ENCODE measurements around the gene CSNK1A1.

CSNK1A1 gene

DNA sequence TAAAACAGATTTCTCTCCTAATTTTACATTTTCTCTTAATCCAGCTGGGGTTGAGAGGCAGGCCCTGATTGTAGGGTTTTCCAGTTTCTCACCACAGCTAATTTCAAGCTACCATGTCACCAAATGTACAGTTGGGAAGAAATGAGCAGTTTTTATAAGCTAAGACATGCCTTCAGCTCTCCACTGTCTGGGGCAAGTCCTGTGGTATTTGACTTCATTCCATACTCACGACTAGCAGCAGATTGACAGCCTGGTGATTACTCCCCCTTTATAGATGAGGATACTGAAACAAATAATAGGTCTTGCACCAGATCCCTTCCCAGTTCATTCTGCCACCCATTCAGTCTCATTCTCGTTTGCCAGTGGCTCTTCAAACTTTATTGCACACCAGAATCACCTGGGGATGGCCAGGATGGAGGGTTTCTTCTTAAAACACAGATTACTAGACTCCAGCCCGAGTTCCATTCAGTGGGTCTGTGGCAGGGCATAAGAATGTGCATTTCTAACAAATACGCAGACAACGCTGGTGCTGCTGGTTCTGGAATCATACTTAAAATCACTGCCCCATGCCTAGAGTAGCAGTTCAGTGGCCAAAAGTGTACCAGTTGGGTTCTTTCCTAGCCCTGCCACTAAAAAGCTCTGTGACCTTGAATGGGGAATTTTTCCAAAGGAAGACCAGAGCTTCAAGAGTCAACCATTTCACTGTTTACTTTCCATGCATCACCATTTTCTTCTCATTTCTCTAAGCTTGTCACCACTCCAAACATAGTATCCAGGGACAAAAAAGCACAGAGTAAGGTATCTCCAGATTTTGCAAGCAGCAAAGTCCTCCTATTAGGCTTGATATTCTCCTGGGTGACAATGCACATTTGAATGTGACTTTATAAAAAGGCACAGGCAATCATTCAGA, 64.3 kb downstream of the CSNK1A1 start:
- FAIRE-seq (no peak), DNase-seq (ENCODE audit: insufficient read length, low spot score) (no peak)
- TF ChIP-seq POU2F2 (IDR thresholded peaks at IDR 0.05; ENCODE audit: low read depth, low read length) (no peak), PAX5 (IDR thresholded peaks at IDR 0.05; ENCODE audit: insufficient read depth, low read length, severe bottlenecking) (no peak), POLR2A (IDR thresholded peaks at IDR 0.05; ENCODE audit: low read depth, low read length) (no peak), SPI1 (IDR thresholded peaks at IDR 0.05; ENCODE audit: low read depth, low read length) (no peak), POLR2AphosphoS5 (IDR thresholded peaks at IDR 0.05; ENCODE audit: low read depth, low read length) (no peak), TAF1 (IDR thresholded peaks at IDR 0.05; ENCODE audit: low read depth, low read length) (no peak)

DNA sequence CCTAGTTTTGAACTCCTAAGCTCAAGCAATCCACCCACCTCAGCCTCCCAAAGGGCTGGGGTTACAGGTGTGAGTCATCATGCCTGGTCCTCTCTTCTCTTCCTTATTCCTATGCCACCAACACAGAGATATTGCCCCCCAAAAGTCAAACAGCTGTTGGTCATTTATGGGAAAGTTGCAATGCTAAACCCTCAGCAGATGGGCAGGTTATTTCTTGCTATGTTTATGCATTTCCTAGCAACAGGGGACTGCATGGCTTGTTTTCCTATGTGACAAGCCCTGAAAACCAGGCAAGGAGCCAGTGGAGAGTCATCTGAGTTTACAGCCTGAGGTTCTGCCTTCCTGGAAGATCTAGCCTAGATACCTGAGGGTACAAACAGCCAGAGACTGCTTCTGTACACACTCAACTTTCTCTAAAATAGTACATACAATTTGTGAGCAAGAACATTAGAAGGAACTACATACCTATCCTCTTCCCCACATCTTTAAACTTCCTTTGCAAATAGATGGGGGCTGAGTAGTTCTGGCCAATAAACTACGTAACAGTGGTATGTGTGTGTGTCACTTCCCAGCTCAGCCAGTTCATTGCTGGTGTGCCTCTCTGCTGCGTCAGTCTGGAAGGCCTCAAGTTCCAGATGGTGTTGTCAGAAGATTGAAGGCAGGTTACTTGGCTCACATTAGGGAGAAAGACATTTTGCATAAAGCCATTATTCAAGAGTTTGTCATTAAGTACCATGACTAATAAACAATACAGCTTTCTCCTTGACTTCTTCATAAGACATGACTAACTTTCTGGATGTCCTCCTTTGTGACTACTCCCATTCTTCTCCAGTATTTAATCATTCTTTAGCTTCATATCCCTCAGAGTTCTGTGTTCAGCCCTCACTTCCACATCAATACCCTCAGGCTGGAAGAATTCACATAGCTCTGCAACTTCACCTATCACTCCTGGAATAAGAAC, 65.3 kb downstream of the CSNK1A1 start:
- DNase-seq (ENCODE audit: insufficient read length, low spot score) (no peak), FAIRE-seq (no peak)
- TF ChIP-seq SPI1 (IDR thresholded peaks at IDR 0.05; ENCODE audit: low read depth, low read length) (no peak), POU2F2 (IDR thresholded peaks at IDR 0.05; ENCODE audit: low read depth, low read length) (no peak), POLR2AphosphoS5 (IDR thresholded peaks at IDR 0.05; ENCODE audit: low read depth, low read length) (no peak), TAF1 (IDR thresholded peaks at IDR 0.05; ENCODE audit: low read depth, low read length) (no peak), POLR2A (IDR thresholded peaks at IDR 0.05; ENCODE audit: low read depth, low read length) (no peak)

DNA sequence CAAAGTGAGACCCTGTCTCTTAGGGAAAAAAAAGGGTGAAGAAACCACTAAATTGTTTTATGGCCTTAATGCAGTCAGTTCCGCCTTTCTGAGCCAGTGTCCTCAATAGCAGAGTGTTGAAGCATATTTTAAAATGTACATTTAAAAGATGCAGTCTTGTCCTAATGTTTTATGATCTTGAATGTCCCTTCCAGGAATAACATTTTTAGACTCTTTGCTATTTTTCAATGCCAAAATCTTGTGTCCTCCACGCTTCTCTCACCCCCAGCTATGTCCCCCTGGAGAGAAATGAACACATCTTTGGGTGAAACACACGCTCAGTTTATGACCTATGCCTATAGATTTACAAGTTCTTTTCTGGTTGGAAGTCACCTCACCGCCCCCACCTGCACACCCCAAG, 69.8 kb downstream of the CSNK1A1 start:
- TF ChIP-seq POLR2AphosphoS5 (IDR thresholded peaks at IDR 0.05; ENCODE audit: low read depth, low read length) (no peak), SPI1 (IDR thresholded peaks at IDR 0.05; ENCODE audit: low read depth, low read length) (no peak), POU2F2 (IDR thresholded peaks at IDR 0.05; ENCODE audit: low read depth, low read length) (no peak), PAX5 (IDR thresholded peaks at IDR 0.05; ENCODE audit: insufficient read depth, low read length, severe bottlenecking) (no peak), TAF1 (IDR thresholded peaks at IDR 0.05; ENCODE audit: low read depth, low read length) (no peak), POLR2A (IDR thresholded peaks at IDR 0.05; ENCODE audit: low read depth, low read length) (no peak)
- FAIRE-seq: no peak

DNA sequence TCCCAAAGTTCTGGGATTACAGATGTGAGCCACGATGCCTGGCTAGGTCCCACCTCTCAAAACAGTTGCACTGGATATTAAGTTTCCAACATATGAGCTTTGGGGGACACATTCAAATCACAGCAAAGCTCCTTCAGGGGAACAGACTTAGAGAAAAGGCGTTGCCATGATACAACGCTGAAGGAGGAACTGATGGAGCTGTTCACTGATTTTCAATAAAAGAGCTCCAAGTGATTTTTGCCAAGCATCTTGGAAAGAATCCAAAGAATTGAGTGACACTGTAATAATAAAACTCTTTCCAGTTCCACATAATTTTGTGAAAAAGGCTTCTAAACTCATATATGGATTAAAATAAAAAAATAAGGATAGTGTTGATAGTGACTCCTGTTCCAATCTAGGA, 72.5 kb downstream of the CSNK1A1 start:
- no peak for FAIRE-seq
- no peak for TF ChIP-seq POLR2AphosphoS5 (IDR thresholded peaks at IDR 0.05; ENCODE audit: low read depth, low read length)
- no peak for TF ChIP-seq PAX5 (IDR thresholded peaks at IDR 0.05; ENCODE audit: insufficient read depth, low read length, severe bottlenecking)
- TF ChIP-seq POU2F2 (IDR thresholded peaks at IDR 0.05; ENCODE audit: low read depth, low read length): no peak
- no peak for TF ChIP-seq TAF1 (IDR thresholded peaks at IDR 0.05; ENCODE audit: low read depth, low read length)
- TF ChIP-seq POLR2A (IDR thresholded peaks at IDR 0.05; ENCODE audit: low read depth, low read length): no peak
- no peak for TF ChIP-seq SPI1 (IDR thresholded peaks at IDR 0.05; ENCODE audit: low read depth, low read length)
- DNase-seq (ENCODE audit: insufficient read length, low spot score): no peak

More for the DNA sequence above, 69.8 kb downstream of the CSNK1A1 start:
- no peak for DNase-seq (ENCODE audit: insufficient read length, low spot score)

DNA sequence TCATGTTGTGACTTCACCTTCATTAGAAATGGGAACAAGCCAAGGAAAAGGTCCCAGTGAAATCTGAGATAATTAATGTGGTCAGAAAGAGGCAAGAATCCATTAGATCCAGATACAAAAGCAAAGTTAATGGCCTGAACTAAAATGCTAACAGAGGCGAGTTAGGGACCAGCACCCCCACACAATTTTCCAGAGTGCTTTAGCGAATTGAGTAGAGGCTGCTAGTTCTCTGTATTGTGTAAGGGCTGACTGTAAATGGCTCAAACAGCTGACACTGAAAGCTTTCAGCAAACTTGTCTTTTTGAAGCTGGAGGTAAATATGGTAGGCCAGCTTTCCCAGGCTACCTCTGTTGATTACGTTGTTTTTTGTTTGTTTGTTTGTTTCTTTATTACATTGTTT, 75.5 kb downstream of the CSNK1A1 start:
- no peak for DNase-seq (ENCODE audit: insufficient read length, low spot score)
- TF ChIP-seq SPI1 (IDR thresholded peaks at IDR 0.05; ENCODE audit: low read depth, low read length) (no peak), POLR2AphosphoS5 (IDR thresholded peaks at IDR 0.05; ENCODE audit: low read depth, low read length) (no peak), POU2F2 (IDR thresholded peaks at IDR 0.05; ENCODE audit: low read depth, low read length) (no peak), TAF1 (IDR thresholded peaks at IDR 0.05; ENCODE audit: low read depth, low read length) (no peak), POLR2A (IDR thresholded peaks at IDR 0.05; ENCODE audit: low read depth, low read length) (no peak), PAX5 (IDR thresholded peaks at IDR 0.05; ENCODE audit: insufficient read depth, low read length, severe bottlenecking) (no peak)
- FAIRE-seq: no peak

DNA sequence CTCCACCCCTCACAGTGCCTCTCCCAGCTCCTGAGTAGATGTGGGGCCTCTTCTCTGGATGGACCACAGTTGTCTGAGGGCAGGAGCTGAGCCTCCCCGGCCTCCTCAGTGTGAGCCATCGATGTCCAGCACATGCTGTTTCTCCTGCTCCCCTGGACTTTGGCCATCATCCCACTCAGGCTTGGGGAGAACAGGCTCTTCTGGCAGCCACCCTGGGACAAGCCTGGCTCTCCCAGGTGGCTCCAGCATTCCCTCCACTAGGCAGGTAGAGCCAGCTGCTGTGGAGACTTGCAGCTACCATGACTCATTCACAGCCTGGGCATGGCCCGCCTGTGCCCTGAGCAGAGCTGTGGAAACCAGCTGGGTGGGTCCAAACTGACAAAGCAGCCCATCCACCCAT, 77.0 kb downstream of the CSNK1A1 start:
- no peak for FAIRE-seq
- DNase-seq (ENCODE audit: insufficient read length, low spot score): no peak
- TF ChIP-seq POLR2AphosphoS5 (IDR thresholded peaks at IDR 0.05; ENCODE audit: low read depth, low read length) (no peak), POLR2A (IDR thresholded peaks at IDR 0.05; ENCODE audit: low read depth, low read length) (no peak), PAX5 (IDR thresholded peaks at IDR 0.05; ENCODE audit: insufficient read depth, low read length, severe bottlenecking) (no peak), SPI1 (IDR thresholded peaks at IDR 0.05; ENCODE audit: low read depth, low read length) (no peak), POU2F2 (IDR thresholded peaks at IDR 0.05; ENCODE audit: low read depth, low read length) (no peak), TAF1 (IDR thresholded peaks at IDR 0.05; ENCODE audit: low read depth, low read length) (no peak)

DNA sequence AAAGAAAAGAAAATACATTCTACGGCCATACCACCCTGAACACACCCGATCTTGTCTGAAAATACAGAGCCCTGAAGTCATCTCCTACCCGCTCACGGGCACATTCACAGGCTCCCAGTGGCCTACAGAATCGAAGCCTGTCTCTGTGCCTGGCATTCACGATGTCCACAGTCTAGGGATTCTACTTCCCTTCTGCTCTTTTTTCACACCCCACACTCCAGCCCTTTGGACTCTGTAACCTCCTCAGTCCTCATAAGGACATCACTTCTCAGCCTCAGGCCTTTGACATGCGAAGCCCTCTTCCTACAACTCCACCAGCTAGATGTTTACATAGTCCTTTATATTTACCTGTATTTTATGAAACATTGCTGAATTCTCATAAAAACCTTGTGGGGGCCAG, 77.8 kb downstream of the CSNK1A1 start:
- TF ChIP-seq POLR2AphosphoS5 (IDR thresholded peaks at IDR 0.05; ENCODE audit: low read depth, low read length) (no peak), PAX5 (IDR thresholded peaks at IDR 0.05; ENCODE audit: insufficient read depth, low read length, severe bottlenecking) (no peak), POLR2A (IDR thresholded peaks at IDR 0.05; ENCODE audit: low read depth, low read length) (no peak), TAF1 (IDR thresholded peaks at IDR 0.05; ENCODE audit: low read depth, low read length) (no peak), SPI1 (IDR thresholded peaks at IDR 0.05; ENCODE audit: low read depth, low read length) (no peak), POU2F2 (IDR thresholded peaks at IDR 0.05; ENCODE audit: low read depth, low read length) (no peak)
- no peak for DNase-seq (ENCODE audit: insufficient read length, low spot score)
- no peak for FAIRE-seq

DNA sequence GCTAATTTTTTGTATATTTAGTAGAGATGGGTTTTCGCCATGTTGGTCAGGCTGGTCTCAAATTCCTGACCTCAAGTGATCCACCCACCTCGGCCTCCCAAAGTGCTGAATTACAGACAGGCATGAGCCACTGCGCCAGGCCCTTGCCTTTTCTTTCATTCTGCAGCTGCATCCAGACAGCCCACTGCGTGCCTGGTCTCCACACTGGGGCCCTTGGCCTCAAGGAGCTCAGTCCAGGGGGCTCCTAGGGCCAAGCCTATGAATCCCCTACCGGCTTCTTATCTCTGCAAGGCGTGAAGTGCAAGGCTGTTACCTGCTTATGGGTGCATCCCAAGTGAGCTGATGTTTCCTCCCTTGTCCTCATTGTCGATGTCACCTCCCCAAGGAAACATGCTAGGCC, 78.8 kb downstream of the CSNK1A1 start:
- no peak for DNase-seq (ENCODE audit: insufficient read length, low spot score)
- TF ChIP-seq POU2F2 (IDR thresholded peaks at IDR 0.05; ENCODE audit: low read depth, low read length) (no peak), TAF1 (IDR thresholded peaks at IDR 0.05; ENCODE audit: low read depth, low read length) (no peak), POLR2AphosphoS5 (IDR thresholded peaks at IDR 0.05; ENCODE audit: low read depth, low read length) (no peak), SPI1 (IDR thresholded peaks at IDR 0.05; ENCODE audit: low read depth, low read length) (no peak), POLR2A (IDR thresholded peaks at IDR 0.05; ENCODE audit: low read depth, low read length) (no peak), PAX5 (IDR thresholded peaks at IDR 0.05; ENCODE audit: insufficient read depth, low read length, severe bottlenecking) (no peak)
- FAIRE-seq: no peak

Data from GM12891 (cell line).